GM19043 (cell line): ENCODE data around the gene TNS3.
"Not testable (repeated sequence)": the region's sequence is repeated elsewhere in the genome, so short reads cannot be mapped to it uniquely, and the experiment has no call there.

ENCODE experiments used
- ATAC-seq: cut with Tn5 transposase; IDR thresholded peaks from one replicate; pipeline ENCODE4 v1.9.1; 2021; ENCODE audit warnings: low read depth; ENCODE audit not compliant: unreplicated experiment

TNS3 gene

DNA sequence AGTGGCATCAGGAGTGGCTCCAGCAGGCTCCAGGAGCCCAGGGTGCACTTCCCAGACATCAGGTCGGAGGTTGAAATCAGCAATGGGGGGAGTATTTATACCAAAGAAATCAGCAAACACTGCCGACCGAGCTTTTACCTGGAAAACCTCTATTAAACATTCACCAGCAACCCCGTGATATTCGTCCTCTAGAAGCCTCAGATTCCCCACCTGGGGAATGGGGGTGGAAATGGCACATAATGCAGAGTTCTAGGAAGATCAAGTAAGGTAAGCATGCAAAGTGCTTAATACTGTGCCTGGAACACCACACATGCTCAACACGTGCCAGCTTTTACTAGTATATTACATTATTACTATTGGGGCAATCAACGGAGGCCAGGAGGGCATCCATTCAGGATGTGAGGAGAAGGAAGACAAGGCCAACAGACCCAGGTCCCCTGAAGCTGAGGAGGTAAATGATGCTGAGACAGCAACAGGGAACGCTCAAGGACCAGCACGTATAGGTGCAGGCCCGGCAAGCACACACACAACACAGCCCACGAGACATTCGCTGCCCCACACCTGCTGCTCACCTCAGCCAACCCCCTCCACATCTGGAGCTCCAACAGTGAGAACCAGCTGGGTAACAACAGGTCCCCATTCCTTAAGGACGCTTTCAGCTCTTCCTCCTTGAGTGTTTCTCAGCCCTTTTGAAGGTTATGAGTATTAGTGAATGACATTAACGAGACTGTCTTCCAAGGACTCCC is 125.5 kb downstream of the TNS3 start:
- ATAC-seq: no peak

DNA sequence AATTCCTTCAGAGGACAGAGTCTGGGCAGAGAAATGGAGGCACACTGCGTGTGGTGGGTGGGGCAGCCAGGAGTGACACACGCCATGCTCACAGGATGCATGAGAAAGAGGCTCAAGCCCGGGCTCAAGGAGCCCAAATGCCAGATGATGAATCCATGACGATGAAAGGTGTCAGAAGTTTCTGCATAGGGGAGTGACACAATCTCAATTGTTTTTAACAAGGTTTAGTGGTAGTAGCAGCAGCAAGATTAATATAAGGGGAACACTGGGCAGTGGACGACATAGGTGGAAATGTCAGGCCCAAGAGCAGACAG is 126.1 kb downstream of the TNS3 start:
- no peak for ATAC-seq

DNA sequence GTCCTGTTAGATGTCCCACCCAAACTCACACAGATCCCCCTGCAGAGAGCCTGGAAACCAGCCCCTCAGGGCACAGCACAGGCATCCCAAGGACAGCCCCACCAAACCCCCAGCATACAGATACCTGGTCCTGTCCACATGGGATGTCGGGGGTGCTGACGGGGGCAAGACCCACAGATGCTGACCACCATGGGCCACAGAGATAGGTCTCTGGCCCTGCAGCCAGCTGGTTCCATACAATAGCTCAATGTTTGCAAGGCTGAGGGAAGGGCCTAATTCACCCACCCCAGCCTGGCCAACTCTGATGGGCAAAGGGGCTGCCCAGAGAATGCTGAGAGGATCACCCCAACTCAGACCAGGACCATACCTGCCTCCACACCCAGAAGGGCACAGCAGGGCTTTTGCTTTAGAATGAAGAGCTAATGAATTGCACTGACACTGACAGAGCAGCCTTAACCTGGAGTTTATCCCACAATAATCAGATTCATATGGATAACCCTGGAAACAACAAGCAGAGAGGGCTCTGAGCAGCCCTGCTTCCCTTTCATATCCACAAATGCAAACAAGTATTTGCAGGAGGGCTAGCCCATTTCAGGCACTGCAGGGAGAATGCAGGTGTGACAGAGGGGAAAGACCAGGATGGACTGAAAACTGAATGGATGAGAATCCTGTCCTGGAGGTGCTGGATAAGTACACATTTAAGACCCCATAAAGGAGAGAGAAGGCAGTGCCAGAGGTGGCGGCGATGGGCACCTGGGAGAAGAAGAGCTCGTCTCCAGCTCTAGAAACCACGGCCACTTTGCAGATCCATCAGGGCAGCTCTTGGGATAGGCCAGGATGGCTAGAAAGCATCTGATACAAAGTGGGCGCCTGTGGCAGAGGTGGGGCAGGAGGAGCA is 126.7 kb downstream of the TNS3 start:
- ATAC-seq: no peak

DNA sequence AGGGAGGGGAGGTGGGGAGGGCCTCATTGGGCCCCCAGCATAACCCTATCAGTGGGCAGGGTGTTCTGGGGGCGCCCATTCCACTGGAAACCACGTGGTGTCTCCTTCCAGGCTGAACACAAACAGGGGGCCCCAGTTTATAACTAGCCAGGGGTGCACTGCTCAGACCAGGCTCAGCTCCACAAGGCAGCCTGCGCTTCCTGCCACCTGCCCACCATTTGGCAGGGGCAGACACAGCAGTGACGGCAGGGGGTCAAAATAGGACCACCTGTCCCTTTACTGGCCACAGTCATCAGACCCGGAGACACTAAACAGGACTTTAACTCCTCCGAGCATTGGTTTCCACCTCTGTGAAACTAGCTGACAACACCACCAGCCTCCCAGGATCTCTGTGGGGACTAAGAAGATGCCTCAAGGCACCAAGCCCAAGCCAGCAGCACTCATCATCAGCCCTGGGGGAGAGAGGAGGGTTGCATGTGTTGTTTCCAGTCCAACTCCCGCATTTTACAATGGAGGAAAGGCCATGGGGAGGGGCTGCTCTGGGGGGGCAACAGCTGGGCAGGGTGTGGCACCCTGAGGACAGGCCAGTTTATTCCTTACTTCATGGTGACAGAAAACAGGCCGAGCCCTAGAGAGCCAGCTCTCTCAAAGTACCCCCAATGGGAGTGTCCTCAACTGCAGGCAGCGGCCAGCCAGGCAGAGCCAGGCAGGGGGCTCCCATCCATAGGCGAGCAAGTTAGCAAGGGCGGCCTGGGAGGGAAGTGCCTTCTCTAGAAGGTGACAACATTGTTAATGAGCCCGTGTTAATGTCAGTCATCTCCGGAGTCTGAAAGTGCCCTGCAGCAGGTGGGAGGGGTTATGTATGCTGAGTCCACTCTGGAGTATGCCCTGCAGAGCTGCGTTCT is 127.6 kb downstream of the TNS3 start:
- ATAC-seq: no peak

DNA sequence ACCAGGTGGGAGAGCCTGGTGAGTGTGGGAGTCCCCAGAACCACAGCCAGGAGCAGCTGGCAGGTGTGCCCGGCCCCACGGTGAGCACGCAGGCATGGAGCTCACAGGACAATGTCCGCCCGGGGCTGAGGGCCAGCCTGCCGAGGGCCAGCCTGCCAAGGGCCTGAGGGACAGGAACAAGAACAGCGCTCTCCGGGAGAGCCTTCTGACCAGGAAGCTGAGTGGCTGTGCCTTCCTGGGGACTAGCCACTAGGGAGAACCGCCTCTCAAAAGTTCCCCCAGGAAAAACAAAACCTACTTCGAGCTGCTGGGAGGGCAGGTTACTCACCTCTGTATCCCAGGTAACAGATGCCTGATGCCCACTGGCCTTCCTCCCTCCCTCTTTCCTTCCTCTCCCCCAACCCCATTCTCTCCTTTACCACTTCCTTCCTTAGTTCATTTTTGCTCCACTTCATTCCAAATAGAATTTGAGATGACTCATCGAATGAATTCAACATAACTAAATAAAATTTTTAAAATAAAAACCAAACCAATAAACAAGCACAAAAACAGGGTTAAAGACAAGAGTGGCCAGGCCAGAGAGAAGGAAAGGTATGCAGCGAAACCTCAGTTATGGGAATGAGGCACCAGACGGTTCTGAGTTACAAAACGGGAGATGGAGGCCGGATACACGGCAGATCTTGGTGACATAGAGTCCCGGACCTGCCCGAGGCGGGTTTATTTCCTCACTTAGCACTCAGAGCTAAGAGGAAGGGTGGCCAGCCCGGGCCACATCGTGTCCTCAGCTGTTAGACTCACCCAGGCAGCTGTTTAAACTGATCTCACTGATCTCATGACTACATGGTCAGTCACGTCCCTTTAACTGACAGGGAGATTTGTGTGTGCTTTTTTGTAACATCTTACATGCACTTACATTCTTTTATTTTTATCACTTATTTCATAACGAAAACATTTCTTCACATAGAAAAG is 128.5 kb downstream of the TNS3 start:
- ATAC-seq: no peak

DNA sequence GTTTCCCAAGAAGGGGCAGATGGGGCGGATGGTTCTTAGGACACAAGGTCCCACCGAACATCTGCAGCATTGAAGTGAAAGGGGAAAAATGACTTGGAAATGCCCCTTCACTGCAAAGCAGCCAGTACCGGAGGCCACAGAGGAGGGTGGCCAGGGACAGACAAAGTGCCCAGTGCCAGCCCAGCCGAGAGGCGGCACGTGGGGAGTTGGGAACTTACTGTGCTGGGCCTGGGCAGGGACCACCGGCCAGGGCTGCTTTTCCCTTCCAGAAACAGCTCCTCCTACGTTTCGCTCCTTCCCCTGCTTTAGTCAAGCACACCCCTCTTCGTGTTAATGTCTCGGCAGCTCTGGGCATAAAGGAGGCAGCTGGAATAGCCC is 129.2 kb downstream of the TNS3 start:
- no peak for ATAC-seq

DNA sequence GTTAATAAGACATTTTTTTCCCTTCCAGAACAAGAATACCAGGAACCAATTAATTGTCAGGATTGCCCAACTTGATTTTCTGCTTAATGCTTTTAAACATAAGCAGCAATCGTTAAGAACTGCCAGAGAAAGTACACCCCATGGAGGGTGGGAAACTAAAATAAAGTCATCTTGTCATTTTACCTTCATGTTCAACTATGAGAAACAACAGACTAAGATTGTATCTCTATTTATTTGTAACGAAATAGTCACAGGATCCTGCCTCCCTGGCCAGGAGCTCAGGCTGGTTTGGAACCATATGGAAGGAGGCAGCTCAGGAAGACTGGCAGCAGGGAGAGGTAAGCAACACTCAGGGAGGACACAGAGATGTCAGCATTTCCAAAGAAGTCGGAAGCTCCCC is 129.6 kb downstream of the TNS3 start:
- no peak for ATAC-seq

DNA sequence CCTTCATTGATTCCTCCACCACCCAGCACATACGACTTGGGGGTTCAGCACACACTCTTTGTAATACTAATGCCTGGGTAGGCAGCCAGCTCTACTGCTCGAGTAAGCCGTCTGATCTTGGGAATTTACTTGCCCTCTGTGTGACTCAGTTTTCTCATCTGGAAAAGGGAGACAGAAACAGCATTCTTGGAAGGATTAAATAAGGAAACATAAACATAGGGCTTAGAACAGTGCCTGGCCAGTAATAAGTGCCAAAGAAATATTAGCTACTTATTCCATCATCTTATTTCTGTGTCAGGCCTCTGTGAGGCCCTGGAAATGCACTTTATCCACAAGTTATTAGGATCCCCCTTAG is 130.1 kb downstream of the TNS3 start:
- no peak for ATAC-seq

DNA sequence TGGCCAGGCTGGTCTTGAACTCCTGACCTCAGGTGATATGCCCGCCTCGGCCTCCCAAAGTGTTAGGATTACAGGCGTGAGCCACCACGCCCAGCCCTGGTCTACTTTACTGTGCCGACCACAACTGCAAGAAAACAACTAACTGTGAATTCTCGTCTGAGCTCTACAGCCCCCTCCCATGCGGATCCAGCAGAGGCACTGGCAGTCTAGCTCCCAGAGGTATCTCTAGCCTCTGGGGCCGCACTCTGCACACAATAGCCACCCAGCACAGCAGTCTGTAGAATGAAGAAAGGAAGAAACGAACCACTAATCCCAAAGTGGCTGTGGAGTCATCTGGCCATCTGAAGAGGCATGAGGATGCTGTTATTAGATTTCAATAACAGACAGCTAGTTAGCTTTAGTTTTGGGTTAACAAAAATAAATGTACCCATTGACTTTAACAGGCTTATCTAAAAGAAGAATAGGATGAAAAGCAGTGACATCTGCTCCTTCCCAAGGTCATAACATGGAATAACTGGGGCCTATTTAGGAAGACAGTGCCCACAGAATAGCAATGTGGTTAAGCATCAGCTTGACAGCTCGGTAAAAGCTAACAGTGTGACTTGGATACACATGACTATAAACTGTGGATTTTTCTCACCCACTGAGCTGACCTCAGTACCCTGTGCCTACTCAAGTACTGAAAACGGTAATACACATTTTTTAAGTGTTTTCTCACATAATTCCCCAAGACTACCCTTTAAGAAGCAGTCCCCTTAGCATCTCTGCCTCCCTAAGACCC is 131.9 kb downstream of the TNS3 start:
- no peak for ATAC-seq

DNA sequence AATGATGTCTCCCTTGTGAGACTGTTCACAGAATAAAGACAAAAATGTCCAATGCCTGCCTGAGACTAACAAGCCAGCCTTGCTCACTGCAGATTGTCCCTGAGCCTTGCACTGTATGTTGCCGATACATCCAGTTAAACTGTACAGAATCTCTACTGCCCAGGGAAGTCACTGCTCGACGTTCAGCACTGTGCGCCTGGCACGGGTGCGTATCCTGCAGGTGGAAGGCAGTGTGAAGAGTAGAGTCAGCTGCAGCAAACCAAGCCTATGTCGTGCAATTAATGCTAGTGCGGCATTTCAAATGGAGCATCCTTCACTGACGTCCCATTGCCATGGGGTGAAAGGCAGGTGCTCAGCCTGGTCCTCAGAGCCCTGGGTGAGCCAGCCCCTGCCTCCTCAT is 132.9 kb downstream of the TNS3 start:
- no peak for ATAC-seq

DNA sequence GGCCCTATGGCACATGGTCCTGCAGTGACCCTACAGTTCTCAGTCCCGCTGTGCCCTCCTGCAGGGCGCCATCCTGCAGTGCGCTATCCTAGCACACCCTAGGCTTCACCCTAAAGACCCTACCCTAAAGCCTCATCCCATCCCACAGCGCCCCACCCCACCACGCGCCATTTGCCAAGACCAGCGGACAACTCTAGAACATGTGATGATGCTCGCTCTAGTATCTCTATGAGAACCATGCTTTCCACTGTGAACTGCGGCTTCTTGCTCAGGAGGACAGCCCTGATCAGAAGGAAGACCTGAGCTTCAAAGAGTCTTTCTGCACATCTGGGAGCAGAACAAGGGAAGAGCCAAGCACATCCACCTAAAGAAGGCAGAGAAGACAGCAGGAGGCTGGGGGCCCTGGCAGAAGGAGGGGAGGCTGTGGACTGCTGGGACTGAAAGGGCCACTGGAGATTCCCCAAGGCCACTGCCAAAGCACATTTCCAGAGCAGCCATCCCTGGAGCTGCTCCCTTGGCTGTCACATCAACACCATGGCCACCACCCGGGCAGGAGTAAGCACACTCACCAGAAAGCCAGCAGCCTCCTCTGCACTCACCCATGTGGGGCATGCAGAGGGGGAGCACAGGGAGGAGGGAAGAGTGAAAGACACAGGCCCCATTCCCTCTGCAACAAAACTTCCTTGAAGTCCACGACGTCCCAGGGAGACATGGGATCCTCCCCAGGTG is 134.1 kb downstream of the TNS3 start:
- ATAC-seq: no peak

DNA sequence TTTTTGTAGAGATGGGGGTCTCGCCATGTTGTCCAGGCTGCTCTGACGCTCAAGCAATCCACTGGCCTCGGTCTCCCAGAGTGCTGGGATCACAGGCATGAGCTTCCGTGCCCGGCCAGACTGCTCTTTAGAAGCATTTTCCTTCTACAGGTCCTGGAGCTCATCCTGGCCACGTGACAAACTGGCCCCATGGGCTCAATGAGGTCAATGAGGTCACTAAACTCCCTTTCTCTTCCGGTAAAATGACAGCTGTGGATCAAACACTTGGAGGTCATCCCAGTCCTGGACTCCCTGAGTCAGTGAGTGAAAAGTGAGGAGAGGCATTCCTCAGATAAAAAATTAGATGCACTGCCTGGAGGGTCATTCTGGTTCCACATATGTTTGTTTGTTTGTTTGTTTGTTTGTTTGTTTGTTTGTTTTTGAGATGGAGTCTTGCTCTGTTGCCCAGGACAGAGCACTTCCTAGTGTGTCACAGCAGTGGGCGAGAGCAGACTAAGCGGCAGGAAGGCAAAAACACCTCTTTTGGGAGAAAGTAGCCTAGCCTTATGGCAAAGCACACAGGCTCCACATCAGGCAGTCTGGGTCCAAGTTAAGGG is 134.9 kb downstream of the TNS3 start:
- no peak for ATAC-seq

DNA sequence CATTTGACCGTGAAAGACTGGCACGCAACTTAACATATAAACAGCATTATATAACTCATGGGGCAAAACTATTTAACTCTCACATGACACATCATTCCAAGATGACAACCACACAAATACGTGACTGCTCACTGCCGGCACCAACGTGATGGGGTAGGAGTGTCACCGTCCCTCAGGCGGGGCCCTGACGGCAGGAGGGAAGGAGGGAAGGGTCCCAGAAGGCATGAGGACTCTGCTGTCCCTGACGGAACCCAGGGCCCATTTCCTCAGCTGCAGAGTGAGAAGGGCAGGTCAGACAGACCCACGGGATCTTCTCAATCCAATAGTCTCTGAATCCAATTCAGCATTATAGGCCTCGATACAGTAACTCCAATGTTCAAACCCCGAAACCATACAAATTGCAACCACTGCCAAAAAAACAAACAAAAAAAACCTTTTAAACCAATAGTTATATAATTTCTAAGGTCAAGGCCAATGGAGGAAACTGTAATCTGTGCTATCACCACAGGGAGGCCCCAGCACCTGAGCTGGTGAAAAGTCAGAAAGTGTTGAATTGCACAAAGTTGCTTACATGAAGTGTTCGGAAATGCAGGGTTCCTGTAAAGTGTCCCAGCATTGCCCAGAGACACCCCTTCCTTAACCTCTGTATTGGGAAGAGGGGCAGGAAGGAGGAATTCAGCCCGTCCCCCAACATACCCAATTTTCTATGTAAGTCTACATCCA is 137.4 kb downstream of the TNS3 start:
- ATAC-seq: no peak

DNA sequence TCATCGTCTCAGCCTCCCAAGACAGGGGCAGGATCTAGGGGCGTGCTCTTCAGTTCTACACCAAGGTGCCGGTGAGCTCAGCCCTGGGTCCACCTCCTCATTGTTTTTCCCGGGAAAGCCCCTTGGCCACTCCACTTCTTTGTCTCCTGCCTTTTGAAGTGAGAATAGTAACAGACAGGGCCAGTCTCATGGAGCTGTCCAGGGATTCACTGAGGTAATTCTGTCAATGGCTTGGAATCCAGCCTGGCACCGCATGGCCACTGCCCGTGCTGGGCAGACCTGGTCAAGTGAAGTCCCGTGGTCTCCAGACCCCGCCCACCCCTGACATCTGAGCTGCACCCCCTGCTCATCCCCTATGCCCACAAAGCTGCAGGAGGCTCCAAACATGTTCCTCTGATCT is 138.9 kb downstream of the TNS3 start:
- no peak for ATAC-seq

DNA sequence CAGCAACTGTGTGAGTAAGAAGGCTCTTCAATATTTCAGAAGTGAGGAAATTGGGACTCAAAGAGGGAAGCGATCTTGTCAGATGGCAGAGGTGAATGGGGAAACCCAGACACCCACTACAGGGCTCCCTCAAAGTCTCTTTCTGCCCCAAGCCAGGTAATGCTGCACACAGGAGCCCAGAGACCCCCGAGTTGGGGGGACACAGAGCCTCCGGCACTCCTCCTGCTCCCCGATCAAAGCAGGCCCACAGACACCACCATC is 139.4 kb downstream of the TNS3 start:
- no peak for ATAC-seq

DNA sequence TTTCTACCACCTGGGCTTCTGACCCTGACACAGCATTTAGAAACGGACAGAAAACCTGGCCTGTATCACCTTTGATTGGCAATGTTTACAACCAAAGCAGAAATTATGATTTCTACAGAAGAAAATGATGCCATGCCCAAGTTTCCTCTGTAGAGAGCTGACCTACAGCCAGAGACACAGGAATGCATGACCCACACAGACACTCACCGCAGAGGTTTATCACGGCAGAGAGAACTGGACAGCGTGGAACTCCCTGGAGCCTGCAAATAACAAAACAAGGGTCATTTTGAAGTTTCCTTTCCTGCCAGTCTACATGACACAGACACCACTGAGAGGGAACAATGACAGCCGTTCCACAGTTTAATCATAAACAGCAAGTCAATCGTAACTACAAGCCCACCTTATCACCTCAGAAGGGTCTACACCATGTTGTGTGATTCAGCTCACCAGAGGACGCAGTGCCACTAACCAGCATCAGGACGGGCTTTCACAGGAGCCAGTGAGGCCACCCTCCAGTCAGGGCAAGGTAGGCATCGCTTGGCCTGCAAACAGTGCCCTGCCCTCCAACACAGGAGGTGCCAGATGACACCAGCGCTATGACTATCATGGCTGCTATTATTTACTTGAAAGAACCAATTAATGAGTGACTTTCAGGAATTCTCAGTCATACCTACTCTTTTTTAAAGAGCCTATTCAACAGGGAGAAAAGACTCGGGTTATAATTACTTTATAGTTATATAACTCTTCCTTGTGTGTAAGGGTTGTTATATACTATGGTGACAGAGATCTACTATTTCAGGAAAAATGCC is 139.9 kb downstream of the TNS3 start:
- ATAC-seq: no peak

DNA sequence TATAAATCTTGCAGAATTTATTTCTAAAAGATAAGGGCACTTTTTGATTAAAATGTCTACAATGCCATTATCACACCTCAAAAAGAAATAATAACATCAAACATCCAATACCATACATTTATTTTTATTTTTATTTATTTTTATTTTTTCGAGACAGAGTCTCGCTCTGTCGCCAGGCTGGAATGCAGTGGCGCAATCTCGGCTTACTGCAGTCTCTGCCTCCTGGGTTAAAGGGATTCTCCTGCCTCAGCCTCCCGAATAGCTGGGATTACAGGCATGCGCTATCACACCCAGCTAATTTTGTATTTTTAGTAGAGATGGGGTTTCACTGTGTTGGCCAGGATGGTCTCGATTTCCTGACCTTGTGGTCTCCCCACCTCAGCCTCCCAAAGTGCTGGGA is 140.9 kb downstream of the TNS3 start:
- not testable (repeated sequence) for ATAC-seq
